Fibroblast of lung (primary cell): Measurements from ENCODE around the gene NCAM2.

Experiments used
- EZH2 ChIP-seq: IDR thresholded peaks from 2 replicates; pipeline ENCODE4 v1.5.1; 2012; ENCODE audit warnings: low read length, control low read depth, mild to moderate bottlenecking; ENCODE audit errors: missing control alignments
- TF ChIP-seq, protein P1 (sequence below), 2 donors: IDR thresholded peaks in 1 of 2; conservative IDR thresholded peaks in 1 of 2; 1 replicate in 1 of 2; 2 replicates in 1 of 2; pipeline ENCODE4 v1.5.1; 2011 to 2012; ENCODE audit warnings: low read length in 2 of 2, control low read depth in 1 of 2, inconsistent platforms in 1 of 2, low read depth in 1 of 2, mild to moderate bottlenecking in 1 of 2

DNA sequence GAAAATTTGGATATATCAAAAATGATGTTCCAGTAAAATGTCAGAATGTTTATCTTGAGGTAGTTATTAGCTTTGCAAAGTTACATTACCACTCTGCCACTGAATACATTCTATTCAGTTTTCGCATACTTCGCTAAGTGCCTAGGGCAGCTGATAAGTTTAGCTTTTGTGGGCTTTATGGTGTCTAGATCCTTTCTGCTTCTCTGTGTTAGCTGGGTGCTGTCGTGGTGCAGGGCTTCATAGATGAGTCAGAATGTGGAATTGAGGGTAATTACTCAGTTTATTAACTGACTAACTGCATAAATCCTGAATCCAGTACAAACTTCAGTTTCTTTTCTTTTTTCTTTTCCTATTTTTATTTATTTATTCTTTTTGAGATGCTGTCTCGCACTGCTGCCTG is 21.5 kb downstream of the NCAM2 start:
- TF ChIP-seq, protein P1, sequence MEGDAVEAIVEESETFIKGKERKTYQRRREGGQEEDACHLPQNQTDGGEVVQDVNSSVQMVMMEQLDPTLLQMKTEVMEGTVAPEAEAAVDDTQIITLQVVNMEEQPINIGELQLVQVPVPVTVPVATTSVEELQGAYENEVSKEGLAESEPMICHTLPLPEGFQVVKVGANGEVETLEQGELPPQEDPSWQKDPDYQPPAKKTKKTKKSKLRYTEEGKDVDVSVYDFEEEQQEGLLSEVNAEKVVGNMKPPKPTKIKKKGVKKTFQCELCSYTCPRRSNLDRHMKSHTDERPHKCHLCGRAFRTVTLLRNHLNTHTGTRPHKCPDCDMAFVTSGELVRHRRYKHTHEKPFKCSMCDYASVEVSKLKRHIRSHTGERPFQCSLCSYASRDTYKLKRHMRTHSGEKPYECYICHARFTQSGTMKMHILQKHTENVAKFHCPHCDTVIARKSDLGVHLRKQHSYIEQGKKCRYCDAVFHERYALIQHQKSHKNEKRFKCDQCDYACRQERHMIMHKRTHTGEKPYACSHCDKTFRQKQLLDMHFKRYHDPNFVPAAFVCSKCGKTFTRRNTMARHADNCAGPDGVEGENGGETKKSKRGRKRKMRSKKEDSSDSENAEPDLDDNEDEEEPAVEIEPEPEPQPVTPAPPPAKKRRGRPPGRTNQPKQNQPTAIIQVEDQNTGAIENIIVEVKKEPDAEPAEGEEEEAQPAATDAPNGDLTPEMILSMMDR (conservative IDR thresholded peaks at IDR 0.05 in 1 of 2, IDR thresholded peaks at IDR 0.05 in 1 of 2; ENCODE audit: low read depth in 1 of 2, low read length in 2 of 2) = no peak
- no peak for TF ChIP-seq EZH2
